MM.1S (cell line): ENCODE measurements around the gene KRAS.

Experiments
- CTCF ChIP-seq: fragments of 300-600 bp; sonication (generic); IDR thresholded peaks from 2 replicates; pipeline ENCODE4 v1.5.1; 2016; ENCODE audit warnings: antibody characterized with exemption, low read length, mixed read lengths
- EZH2 ChIP-seq: fragments of 300-600 bp; sonication (generic); optimal IDR thresholded peaks from 2 replicates; pipeline ENCODE3; 2017; ENCODE audit warnings: low read depth, mild to moderate bottlenecking, antibody characterized with exemption, low read length, mixed read lengths
- EZH2phosphoT487 ChIP-seq: fragments of 300-600 bp; sonication (generic); IDR thresholded peaks from 2 replicates; pipeline ENCODE4 v1.6.1; 2018; ENCODE audit warnings: antibody characterized with exemption, low read length

- TF ChIP-seq EZH2 = no peak
- no peak for TF ChIP-seq CTCF
- no peak for TF ChIP-seq EZH2phosphoT487
These were observed 48.6 kb downstream of the KRAS start for GRCh38 chr12:25202137-25202536.
